GM19455 (cell line): ENCODE measurements around the gene ERICH4.
"Not testable (repeated sequence)": the region's sequence is repeated elsewhere in the genome, so short reads cannot be mapped to it uniquely, and the experiment has no call there.

Experiments used
- ATAC-seq: cut with Tn5 transposase; IDR thresholded peaks from one replicate; pipeline ENCODE4 v1.9.1; 2021; ENCODE audit not compliant: unreplicated experiment

The ERICH4 gene

DNA sequence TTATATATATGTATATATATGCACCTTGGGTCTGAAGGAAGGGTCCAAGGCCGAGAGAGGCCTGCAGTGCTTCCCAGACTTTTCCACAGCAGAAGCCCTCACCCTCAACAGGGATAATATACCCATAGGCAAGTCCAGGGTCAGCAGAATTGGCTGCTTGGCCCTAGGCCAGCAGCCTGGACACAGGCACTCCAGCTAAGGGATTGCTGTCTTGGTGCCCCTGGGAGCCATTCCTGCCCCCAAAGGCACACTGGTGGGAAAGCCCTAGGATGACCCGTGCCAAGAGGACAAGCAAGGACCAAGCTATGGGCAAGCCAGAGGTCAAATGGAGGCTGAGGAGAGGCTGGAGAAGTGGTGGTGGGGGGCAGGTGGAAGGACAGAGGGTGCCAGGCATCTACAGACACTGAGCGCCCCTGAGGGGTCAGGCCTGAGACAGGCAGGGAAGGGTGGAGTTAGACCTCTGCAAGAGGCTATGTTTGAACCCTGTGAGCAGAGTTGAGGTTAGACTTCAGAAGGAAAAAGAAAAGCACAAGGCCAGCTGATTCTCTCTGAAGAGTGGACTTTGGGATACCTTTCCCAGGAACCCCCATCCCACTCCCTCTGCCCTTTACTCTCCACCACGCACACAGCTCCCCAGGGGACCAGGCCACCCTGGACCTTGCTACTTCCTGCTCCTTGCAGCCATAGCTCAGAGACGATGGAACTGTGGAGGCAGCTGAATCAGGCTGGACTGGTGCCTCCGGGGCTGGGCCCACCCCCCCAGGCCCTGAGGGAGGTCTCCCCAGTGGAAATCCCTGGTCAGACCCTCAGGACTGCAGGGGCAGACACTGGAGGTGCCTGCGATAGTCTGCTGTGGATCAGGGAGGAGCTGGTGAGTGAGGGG lies at the start of gene ERICH4:
TSS of gene ERICH4 (plus strand) at position 684 of the 883 bp plus-strand sequence. CDS start at position 698, 14 bp downstream.
- no peak for ATAC-seq

DNA sequence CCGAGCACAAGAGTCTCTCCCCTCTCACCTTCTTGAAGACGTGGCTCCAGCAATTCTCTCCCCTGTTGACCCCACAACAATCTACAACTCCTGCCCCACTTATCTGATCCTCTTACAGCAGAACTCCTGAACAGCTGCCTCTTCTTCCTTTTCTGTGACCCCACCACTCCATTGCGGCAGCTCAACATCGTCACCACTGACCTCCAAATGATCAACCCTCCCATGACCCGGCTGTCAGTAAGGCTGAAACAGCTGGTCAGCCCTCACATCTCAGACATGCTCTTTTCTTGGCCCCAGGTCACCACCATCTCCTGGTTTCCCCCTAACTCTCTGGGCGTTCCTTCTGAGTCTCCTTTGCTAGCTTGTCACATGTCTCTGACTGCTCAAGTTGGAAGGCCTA lies 47.6 kb upstream of the ERICH4 start:
- no peak for ATAC-seq

DNA sequence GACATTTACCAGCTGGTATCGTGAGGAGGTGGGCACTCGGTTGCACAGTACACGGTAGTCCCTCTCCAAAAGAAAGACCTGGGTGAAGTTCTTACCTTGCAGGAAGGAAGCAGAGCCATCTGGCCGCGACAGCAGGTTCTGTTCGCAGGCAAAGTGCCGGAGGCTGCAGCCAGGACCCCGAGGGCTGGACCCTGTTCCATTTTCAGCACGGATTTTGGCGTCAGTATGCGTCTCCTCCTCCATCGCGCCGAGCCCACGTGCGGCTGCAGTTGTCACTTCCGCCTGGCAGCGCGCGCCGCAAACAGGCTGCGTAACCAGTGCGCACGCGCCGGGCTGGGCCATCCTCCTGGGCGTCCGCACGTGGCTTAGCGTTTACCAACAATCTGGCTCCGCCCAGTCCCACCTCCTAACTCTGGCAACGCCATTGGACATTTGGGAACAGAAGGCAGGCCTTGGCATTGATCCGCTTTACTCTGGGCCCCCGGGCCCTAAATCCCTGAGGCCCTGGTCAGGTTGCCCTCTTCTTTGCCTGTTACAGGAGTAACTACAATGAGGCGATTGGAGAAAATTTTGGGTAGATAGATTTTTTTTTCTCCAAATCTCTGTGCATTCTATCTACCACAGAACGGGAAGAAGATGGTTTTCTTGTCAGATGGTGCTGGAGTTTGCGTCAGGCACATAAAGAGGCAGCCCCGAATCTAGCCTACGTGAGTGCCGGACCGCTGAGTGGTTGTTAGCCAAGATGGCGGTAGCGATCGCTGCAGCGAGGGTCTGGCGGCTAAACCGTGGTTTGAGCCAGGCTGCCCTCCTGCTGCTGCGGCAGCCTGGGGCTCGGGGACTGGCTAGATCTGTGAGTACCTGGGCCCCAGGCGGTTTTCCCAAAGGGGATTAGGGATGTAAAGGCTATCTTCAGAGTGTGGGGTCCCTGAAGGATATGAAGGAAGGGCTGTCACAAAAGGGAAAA lies 45.6 kb upstream of the ERICH4 start, which contains the start of the genes BCKDHA and EXOSC5:
TSS of gene BCKDHA (plus strand) at position 733 of the 964 bp plus-strand sequence. CDS start at position 743, 10 bp downstream.
TSS of gene EXOSC5 (minus strand) at position 274 of the 964 bp plus-strand sequence. CDS start at position 243, 31 bp downstream.
- ATAC-seq, result peak; percentile 78

- ATAC-seq, result no peak
Measured at GRCh38 chr19:41398050-41398418, 44.9 kb upstream of the ERICH4 start.

GRCh38 chr19:41398598-41398997 lies 44.4 kb upstream of the ERICH4 start:
- ATAC-seq, result no peak

DNA sequence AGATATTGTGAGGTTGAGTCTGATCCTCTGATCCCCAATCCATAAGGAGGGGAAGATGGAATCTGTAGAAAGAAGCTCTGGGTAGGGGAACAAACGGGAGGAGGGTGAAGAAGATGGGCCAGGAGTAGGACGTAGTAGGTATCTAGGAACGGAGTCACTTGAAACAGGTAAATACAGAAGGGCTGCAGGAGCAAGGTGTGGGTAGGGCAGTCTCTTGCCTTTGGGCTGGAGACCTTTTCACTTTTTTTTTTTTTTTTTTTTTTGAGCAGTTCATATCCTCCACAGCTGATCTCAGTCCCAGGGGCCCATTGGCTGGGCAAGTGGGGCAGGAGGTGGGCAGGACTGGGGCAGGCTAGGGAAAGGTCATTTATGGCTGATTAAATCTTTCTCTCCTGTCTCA lies 43.9 kb upstream of the ERICH4 start:
- ATAC-seq, result no peak

GRCh38 chr19:41399525-41399924 lies 43.4 kb upstream of the ERICH4 start:
- no peak for ATAC-seq

DNA sequence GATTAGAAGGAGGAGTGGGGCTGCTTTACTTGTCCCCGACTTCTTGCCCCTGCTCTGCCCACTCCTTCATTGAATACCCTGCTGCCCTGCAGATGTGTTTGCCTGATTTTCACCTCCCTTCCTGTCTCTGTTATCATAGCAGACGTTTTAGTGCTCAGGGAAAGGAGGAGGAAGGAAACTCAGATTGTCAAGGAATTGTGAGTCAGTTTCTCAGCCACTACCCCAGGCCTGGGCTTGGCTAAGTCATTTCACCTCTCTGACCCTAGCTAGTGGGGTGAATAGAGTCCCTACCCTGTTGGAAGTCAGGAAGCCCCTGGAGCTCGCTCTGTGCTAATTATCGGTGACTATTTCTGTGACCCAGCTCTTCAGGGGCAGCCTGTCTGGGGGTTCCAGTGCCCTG lies 41.5 kb upstream of the ERICH4 start:
- no peak for ATAC-seq

- ATAC-seq, result no peak
Measured at GRCh38 chr19:41402010-41402409, 40.9 kb upstream of the ERICH4 start.

GRCh38 chr19:41403181-41403970 lies 39.6 kb upstream of the ERICH4 start:
- no peak for ATAC-seq

DNA sequence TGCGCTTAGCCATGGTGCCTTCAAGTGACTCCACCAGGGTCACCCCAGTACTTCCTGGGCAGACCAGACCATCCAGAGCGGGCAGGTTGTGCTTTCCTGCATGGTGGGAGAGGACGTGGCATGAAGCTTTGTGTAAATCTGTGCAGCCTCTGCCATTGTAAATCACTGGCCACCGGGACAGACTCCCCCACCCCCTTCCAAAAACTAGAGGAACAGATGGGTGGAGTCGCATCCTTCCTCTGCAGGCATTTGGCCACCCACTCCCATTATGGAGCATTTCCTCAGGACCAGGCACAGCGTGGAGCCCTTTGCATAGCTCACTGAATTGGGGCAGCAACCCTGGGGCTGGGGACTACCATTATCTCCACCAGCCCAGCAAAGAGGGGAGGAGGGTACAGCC lies 37.2 kb upstream of the ERICH4 start:
- no peak for ATAC-seq

GRCh38 chr19:41407271-41407670 lies 35.7 kb upstream of the ERICH4 start:
- ATAC-seq, result no peak

- ATAC-seq, result no peak
Measured at GRCh38 chr19:41408256-41408655, 34.7 kb upstream of the ERICH4 start.

DNA sequence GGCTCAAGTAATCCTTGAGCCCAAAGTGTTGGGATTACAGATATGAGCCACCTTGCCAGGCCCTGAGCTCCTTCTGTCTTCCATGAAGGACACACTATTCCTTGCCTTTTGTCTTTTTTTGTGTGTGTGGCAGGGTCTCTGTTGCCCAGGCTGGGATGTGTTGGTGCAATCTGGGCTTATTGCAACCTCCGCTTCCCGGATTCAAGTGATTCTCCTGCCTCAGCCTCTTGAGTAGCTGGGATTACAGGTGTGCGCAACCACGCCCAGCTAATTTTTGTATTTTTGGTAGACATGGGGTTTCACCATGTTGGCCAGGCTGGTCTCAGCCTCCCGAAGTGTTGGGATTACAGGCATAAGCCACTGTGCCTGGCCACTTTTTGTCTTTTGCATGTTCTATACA lies 34.1 kb upstream of the ERICH4 start:
- not testable (repeated sequence) for ATAC-seq

- ATAC-seq, result no peak
Measured at GRCh38 chr19:41409288-41409687, 33.7 kb upstream of the ERICH4 start.

GRCh38 chr19:41410336-41411054 lies 32.5 kb upstream of the ERICH4 start:
- ATAC-seq, result no peak

DNA sequence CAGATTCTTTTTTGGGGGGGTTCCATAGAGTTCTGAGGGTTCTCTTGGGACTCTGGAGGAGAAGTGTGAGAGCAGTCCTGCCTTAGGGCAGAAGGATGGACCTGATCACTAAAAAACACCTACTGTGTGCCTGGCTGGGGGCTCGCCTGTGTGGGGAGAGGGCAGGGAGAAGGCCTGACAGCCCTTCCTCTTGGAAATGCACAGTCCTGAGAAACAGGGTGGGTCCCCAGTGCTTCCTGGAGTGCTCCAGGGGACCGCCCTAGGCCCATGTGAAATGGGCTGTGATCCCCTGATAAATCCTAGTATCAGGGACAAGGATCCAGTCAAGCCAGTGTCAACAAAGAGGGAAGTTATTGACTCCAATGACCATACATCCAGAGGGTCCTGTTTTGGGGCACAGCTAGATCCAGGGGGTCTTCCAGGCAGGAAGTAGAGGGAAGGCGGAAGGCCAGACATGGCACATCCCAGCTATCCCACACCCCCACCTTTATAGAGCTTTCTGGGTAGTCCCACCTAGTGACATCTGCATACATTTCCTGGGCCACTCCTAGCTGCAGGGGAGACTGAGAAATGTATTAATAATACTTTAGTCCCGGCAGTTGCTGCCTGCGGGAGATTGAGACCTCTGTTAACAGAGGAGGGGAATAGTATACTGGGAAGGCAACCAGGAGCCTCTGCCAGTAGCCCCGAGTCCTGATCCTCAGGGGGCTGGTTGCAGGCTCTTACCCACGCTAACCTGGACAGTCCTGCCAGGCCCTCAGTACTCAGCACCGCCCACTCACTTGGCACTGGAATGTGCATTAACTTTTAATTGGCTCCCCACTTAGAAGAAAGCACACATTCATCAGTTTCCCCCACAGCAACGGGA lies 31.6 kb upstream of the ERICH4 start:
- ATAC-seq, result no peak

- no peak for ATAC-seq
Measured at GRCh38 chr19:41411968-41412265, 31.0 kb upstream of the ERICH4 start.

DNA sequence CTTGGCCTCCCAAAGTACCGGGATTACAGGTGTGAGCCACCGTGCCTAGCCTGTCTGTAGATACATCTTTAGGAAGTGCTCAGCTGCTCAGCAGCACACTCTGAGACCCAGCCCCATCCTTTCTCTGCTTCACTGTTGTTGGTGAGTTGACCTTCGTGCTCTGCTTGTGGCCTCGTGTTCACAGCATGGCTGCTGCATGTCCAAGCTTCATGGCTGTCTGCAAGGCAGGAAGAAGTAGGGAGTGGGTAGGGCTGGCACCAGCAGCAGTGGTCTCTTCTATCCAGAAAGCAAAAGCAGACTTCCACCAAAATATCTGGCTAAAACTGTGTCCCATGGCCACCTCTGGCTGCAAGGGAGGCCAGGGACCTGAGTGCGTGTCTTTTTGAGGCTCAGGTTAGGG lies 30.0 kb upstream of the ERICH4 start:
- no peak for ATAC-seq
